Pons (tissue), 1 donor: ENCODE results near the gene PCDHA9.
"Not testable (repeated sequence)": the region's sequence is repeated elsewhere in the genome, so short reads cannot be mapped to it uniquely, and the experiment has no call there.

Source experiments
- DNase-seq: peaks from one replicate; pipeline ENCODE4 v3.0.0-alpha.2; 2016; ENCODE audit warnings: low spot score

The PCDHA9 gene

GRCh38 chr5:140876541-140877261 is 28.5 kb downstream of the PCDHA9 start:
- not testable (repeated sequence) for DNase-seq

- DNase-seq: no peak
Measured at GRCh38 chr5:140877262-140877581, 29.0 kb downstream of the PCDHA9 start.

- DNase-seq: peak; percentile 26
Measured at GRCh38 chr5:140881889-140882590, 33.9 kb downstream of the PCDHA9 start, which contains the start of gene PCDHA13. TSS of gene PCDHA13 (plus strand) at chr5:140882124. CDS start at chr5:140882269, 145 bp downstream.

GRCh38 chr5:140882591-140882899 is 34.4 kb downstream of the PCDHA9 start:
- DNase-seq: peak; percentile 31

GRCh38 chr5:140883373-140883772 is 35.2 kb downstream of the PCDHA9 start:
- no peak for DNase-seq

- no peak for DNase-seq
Measured at GRCh38 chr5:140883927-140884697, 35.9 kb downstream of the PCDHA9 start.
